ENCODE measurements around the gene QRICH2. TPM values are rescaled to one million over a fixed set of nuclear protein-coding genes. Genes with fewer than 3 reads are reported as not detected.
A peak's percentile ranks its signal among the peaks of the same experiment; 100 is the strongest.
"Not testable (repeated sequence)": the region's sequence is repeated elsewhere in the genome, so short reads cannot be mapped to it uniquely, and the experiment has no call there.

Gene QRICH2
- total RNA-seq, 1 donor from 2014 or later, result 10.6 TPM

DNA sequence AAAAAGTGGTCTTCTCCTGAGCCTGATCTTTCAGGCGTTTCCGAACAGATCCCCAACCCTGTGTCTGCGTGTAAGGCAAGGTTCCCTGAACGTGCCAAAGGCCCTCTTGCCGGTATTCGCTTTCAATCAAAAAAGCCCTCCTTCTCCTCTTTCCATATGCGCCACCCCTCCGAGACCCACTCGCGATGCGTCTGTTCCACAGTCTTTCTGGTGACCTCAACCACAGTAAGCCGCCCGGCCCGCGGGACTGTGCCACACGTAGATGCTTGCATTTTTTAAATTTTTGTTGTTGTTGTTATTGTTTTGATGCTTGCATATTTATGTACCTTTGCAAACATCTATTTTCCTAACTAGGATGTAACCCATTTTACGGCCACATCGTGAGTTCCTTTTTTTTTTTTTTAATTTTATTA is 46.2 kb upstream of the QRICH2 start:
- Histone ChIP-seq H3K4me3 (peak overlapping the region; percentile 97), H3K27me3 (no peaks in the 10 kb centered on the region), H3K27ac (peak overlapping the region in 1 of 2 donors; percentile 88), H3K36me3 (no peaks in the 10 kb centered on the region), H3K9me3 (no peaks in the 10 kb centered on the region), H3K4me1 (peaks cover 0 to 16% of the 10 kb centered on the region in 2 donors)
- intact Hi-C loops (cut with DNase I), result loop anchor here (1.0 to 5.0 kb wide), 4 partner anchors 16 to 377 kb away; partner anchors contain the start of genes ACOX1 and TEN1
- TF ChIP-seq, protein P1, sequence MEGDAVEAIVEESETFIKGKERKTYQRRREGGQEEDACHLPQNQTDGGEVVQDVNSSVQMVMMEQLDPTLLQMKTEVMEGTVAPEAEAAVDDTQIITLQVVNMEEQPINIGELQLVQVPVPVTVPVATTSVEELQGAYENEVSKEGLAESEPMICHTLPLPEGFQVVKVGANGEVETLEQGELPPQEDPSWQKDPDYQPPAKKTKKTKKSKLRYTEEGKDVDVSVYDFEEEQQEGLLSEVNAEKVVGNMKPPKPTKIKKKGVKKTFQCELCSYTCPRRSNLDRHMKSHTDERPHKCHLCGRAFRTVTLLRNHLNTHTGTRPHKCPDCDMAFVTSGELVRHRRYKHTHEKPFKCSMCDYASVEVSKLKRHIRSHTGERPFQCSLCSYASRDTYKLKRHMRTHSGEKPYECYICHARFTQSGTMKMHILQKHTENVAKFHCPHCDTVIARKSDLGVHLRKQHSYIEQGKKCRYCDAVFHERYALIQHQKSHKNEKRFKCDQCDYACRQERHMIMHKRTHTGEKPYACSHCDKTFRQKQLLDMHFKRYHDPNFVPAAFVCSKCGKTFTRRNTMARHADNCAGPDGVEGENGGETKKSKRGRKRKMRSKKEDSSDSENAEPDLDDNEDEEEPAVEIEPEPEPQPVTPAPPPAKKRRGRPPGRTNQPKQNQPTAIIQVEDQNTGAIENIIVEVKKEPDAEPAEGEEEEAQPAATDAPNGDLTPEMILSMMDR (IDR thresholded peaks at IDR 0.05), result no peak
- no peak for DNase-seq (ENCODE audit: low spot score in 2 of 2)

GRCh38 chr17:76353599-76354316 is 45.7 kb upstream of the QRICH2 start, which contains the start of gene PRPSAP1:
TSS of gene PRPSAP1 (minus strand) at chr17:76353916. CDS start at chr17:76353703, 213 bp downstream.
- intact Hi-C loops (cut with DNase I), result loop anchor here (1.0 to 5.0 kb wide), 6 partner anchors 17 to 376 kb away; partner anchors contain the start of genes ACOX1 and TEN1
- Histone ChIP-seq H3K36me3 (no peaks in the 10 kb centered on the region), H3K4me3 (peak within 1 kb of the TSS; percentile 97), H3K9me3 (no peaks in the 10 kb centered on the region), H3K27ac (peak within 1 kb of the TSS; percentile 83 to 88), H3K4me1 (peaks cover 0 to 16% of the 10 kb centered on the region in 2 donors), H3K27me3 (no peaks in the 10 kb centered on the region)
- TF ChIP-seq, protein P1 (IDR thresholded peaks at IDR 0.05), result peak; percentile 43 to 73 (median 69)
- peak; percentile 41 to 90 for DNase-seq (ENCODE audit: low spot score in 2 of 2)

GRCh38 chr17:76353004-76353598 is 45.0 kb upstream of the QRICH2 start:
- Histone ChIP-seq H3K27ac (peak overlapping the region; percentile 83 to 88), H3K4me3 (peak overlapping the region; percentile 97), H3K27me3 (no peaks in the 10 kb centered on the region), H3K4me1 (peaks cover 0 to 16% of the 10 kb centered on the region in 2 donors), H3K36me3 (peaks cover 0 to 2% of the 10 kb centered on the region in 2 donors), H3K9me3 (no peaks in the 10 kb centered on the region)
- TF ChIP-seq, protein P1 (IDR thresholded peaks at IDR 0.05), result no peak
- no peak for DNase-seq (ENCODE audit: low spot score in 2 of 2)
- intact Hi-C loops (cut with DNase I), result loop anchor here (1.0 to 5.0 kb wide), 4 partner anchors 32 to 376 kb away; partner anchors contain the start of genes ACOX1 and TEN1

DNA sequence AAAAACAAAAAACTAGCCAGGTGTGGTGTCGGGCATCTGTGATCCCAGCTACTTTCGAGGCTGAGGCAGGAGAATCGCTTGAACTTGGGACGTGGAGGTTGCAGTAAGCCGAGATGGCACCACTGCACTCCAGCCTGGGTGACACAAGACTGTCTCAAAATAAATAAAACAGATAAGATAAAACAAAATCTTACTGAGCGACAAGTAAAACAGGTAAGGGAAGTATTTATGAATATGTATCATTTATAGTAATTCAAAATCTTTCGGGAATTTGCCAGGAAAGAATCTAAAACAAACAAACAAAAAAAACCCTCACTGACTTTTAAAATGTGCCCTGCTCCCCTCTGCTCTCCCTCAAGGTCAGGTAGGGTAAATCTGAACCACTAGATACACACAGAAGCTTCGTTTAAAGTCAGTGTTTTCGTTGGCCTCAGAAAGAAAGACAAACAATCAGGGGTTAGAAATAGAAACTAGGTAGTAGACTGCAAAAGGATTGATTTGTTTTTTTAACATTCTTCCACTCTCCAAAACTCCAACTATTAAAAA is 43.5 kb upstream of the QRICH2 start:
- Histone ChIP-seq H3K9me3 (no peaks in the 10 kb centered on the region), H3K4me3 (peak overlapping the region in 1 of 2 donors; percentile 97), H3K27me3 (no peaks in the 10 kb centered on the region), H3K36me3 (peaks cover 0 to 16% of the 10 kb centered on the region in 2 donors), H3K4me1 (peaks cover 0 to 16% of the 10 kb centered on the region in 2 donors), H3K27ac (peak overlapping the region; percentile 5 to 35)
- TF ChIP-seq, protein P1 (IDR thresholded peaks at IDR 0.05), result no peak
- intact Hi-C loops (cut with DNase I), result loop anchor here (2.0 to 5.0 kb wide), 3 partner anchors 47 to 374 kb away; partner anchors contain the start of genes ACOX1 and TEN1
- no peak for DNase-seq (ENCODE audit: low spot score in 2 of 2)

DNA sequence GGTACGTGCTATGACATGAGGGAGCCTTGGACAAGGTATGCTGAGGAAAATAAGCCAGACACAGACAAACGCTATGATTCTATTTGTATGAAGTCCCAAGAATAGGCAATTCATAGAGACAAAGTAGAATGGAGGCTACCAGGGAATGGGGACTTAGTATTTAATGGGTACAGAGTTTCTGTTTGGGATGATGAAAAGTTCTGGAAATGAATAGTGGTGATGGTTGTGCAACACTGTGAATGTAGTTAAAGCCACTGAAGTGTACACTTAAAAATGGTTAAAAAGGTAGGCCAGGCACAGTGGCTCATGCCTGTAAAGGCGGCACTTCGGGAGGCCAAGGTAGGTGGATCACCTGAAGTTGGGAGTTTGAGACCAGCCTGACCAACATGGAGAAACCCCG is 42.4 kb upstream of the QRICH2 start:
- TF ChIP-seq, protein P1 (IDR thresholded peaks at IDR 0.05), result no peak
- H3K27ac ChIP-seq, result no peak overlapping the region
- DNase-seq (ENCODE audit: low spot score in 2 of 2), result no peak
- H3K4me3 ChIP-seq, result no peak overlapping the region
- intact Hi-C loops (cut with DNase I), result loop anchor here (5.0 kb wide), 2 partner anchors 48 to 373 kb away; partner anchors contain the start of genes ACOX1 and TEN1
- H3K9me3 ChIP-seq, result no peaks in the 10 kb centered on the region
- peaks cover 5 to 27% of the 10 kb centered on the region in 2 donors for H3K36me3 ChIP-seq
- peaks cover 0 to 16% of the 10 kb centered on the region in 2 donors for H3K4me1 ChIP-seq
- no peaks in the 10 kb centered on the region for H3K27me3 ChIP-seq

DNA sequence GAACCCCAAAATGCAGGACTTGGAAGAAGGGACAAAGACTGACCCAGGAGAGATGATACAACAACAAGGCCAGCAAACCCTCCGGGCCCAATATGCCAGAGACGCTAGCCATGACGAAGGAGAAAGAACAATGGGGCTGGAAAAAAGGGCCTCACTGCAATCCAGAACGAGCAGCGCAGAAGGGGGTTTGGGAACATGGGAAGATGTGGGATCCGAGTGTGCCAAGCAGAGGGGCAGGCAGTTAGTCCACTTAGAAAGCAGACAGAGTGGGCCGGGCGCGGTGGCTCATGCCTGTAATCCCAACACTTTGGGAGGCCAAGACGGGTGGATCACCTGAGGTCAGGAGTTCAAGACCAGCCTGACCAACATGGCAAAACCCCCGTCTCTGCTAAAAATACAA is 38.9 kb upstream of the QRICH2 start:
- H3K4me3 ChIP-seq; intact Hi-C loops (cut with DNase I); H3K27me3 ChIP-seq; H3K4me1 ChIP-seq; H3K27ac ChIP-seq; DNase-seq (ENCODE audit: low spot score in 2 of 2); H3K9me3 ChIP-seq: not testable (repeated sequence)
- peaks cover 28 to 58% of the 10 kb centered on the region in 2 donors for H3K36me3 ChIP-seq
